AG04449 (cell line): Measurements from ENCODE around the gene RBMS3.

Experiments used
- CTCF ChIA-PET: fragments of 350-600 bp; formaldehyde crosslinking; extraction: SDS; loops from one replicate; lab custom pipeline; 2021; ENCODE audit warnings: antibody characterized with exemption; lab: Yijun Ruan, JAX
- POLR2A ChIA-PET: fragments of 400-600, 350-600 bp; formaldehyde crosslinking; extraction: SDS; loops from one replicate; lab custom pipeline; 2020; ENCODE audit warnings: antibody characterized with exemption, inconsistent platforms; lab: Yijun Ruan, JAX
- DNase-seq: peaks from one replicate; pipeline ENCODE4 v3.0.0-alpha.2; 2010; ENCODE audit warnings: low read depth, low spot score
- H3K4me3 ChIP-seq: 2 replicates; pipeline ENCODE4 v1.5.1; 2011; ENCODE audit warnings: low read depth, mild to moderate bottlenecking, control low read depth, low read length
- CTCF ChIP-seq: IDR thresholded peaks from one replicate; pipeline ENCODE4 v1.5.1; 2011; ENCODE audit warnings: mild to moderate bottlenecking, moderate library complexity, low read length, control low read depth, inconsistent platforms; ENCODE audit not compliant: insufficient read depth; ENCODE audit errors: missing control alignments

The RBMS3 gene

GRCh38 chr3:29537889-29538609, 257.2 kb downstream of the RBMS3 start:
- TF ChIP-seq CTCF, result no peak
- POLR2A ChIA-PET, result no interaction called here
- CTCF ChIA-PET, result interaction anchor here (0.7 kb wide), 1 partner anchor 13 kb away, joined by 3 read pairs; no protein-coding TSS in a partner anchor
- DNase-seq, result no peak
- H3K4me3 ChIP-seq, result no peak overlapping the region

GRCh38 chr3:29538610-29538958, 257.7 kb downstream of the RBMS3 start:
- DNase-seq, result no peak
- no peak for TF ChIP-seq CTCF
- no peak overlapping the region for H3K4me3 ChIP-seq
- ChIA-PET POLR2A (no interaction called here), CTCF (interaction anchor here (0.7 kb wide), 1 partner anchor 14 kb away, joined by 3 read pairs; no protein-coding TSS in a partner anchor)

GRCh38 chr3:29540544-29540943, 259.7 kb downstream of the RBMS3 start:
- ChIA-PET CTCF (no interaction called here), POLR2A (no interaction called here)
- no peak overlapping the region for H3K4me3 ChIP-seq
- no peak for DNase-seq
- TF ChIP-seq CTCF, result no peak

GRCh38 chr3:29544701-29545363, 264.0 kb downstream of the RBMS3 start:
- ChIA-PET CTCF (no interaction called here), POLR2A (no interaction called here)
- no peak for TF ChIP-seq CTCF
- no peak for DNase-seq
- H3K4me3 ChIP-seq, result no peak overlapping the region

- DNase-seq, result no peak
- no peak for TF ChIP-seq CTCF
- ChIA-PET CTCF (no interaction called here), POLR2A (no interaction called here)
- H3K4me3 ChIP-seq, result no peak overlapping the region
These were observed 264.7 kb downstream of the RBMS3 start for GRCh38 chr3:29545615-29546014.

GRCh38 chr3:29552051-29552450, 271.2 kb downstream of the RBMS3 start:
- TF ChIP-seq CTCF, result no peak
- no peak for DNase-seq
- ChIA-PET POLR2A (interaction anchor here (0.6 kb wide), 1 partner anchor 91 kb away, joined by 3 read pairs; no protein-coding TSS in a partner anchor), CTCF (no interaction called here)
- no peak overlapping the region for H3K4me3 ChIP-seq
